HG03066 (cell line): Measurements from ENCODE around the gene PLEKHO1.

ENCODE experiments used
- ATAC-seq: cut with Tn5 transposase; IDR thresholded peaks from one replicate; pipeline ENCODE4 v1.9.1; 2021; ENCODE audit warnings: low read depth; ENCODE audit not compliant: unreplicated experiment

The PLEKHO1 gene

DNA sequence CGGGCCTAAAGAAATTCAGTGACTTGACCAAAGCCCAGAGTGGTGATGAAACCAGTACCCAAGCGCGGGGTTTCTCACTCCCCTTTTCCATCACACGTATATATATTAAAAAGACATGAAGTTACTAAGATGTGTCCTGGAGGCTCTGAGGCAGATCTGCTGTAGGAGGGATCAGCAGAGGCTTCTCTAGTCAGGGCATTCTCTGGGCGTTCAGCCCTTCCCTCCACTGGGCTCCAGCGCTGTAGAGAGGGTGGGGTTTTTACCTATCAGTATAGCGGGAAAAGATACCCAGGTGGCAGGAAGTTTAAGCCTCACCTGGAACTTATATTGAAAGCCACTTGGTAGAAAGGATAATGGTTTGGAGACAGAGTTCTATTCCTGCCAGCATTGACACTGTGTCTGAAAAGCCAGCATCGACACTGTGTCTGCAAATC is 862 bp upstream of the PLEKHO1 start:
- no peak for ATAC-seq

DNA sequence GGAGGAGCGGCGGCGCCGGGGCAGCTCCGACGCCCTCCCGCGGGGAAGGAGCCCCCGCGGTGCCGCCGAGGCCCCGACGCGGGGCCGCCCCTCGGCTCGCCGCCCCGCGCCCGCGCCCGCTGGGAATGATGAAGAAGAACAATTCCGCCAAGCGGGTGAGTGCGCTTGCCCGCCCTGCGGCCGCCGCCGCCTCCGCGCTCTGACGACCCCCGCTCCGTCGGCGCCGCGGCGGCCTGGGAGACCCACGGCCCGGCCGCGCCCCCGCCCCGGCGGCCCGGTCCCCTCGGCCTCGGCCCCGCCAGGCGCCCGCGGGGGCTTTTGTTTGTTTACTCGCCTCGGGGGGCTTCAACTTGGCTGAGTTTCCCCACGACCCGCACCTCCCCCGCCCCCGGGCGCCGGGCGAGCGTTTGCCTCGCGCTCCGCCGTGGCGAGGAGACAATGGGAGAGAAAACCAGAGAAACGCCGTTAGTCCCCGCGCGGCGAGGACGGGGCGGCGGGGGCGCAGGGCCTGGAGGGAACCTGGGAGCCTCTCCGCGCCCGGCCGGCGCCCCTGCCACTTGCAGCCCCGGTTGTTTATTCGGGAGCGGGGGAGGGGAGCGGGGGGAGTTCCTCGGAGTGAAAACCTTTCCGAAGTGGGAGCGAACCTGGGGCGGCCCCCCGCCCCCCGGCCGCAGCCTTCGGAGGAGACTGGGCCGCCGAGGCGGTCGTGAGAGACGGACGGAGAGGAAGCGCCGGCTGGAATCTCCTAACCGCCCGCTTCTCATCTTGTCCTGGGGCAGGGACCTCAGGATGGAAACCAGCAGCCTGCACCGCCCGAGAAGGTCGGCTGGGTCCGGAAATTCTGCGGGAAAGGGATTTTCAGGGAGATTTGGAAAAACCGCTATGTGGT is 661 bp downstream of the PLEKHO1 start:
- no peak for ATAC-seq

DNA sequence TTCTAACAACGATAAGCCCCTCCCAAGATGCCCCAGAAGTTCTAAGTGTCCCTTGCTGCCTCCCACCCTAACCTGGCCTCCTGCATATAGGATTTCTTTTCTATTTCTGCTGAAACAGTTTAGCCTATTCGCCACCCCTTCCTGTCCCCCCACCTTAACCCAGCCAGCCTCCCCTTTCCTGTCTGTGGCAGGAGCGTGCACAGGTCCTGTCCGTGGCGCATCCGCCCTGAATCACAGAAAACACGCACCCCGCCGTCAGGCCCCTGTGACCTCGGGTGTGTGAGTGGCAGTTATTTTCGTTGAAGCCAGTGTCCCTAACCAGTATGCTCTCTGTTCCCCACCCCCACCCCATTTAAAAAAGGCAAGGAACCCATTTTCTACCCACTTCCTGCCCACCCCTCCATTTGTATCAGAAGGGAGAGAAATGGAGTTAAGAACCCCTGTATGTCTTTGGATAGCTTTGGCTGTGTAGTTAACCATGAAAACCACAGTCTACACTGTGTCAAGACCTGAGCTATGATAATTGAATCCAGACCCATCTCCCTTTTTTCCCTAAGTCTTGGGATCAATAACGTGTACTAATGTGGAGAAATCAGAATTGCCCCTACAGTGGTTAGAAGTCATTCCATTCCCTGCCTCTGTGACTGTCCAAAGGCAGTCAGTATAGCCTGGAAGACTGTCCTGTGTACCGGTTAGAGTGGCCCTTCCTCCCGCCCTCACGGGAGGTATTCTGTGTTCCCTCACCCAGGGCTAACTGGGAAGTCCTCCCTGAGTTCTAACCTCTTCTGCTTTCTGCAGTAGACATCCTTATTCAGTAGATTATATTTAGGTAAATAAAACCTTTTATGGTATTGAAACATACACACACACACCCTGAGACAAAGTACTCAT is 1.8 kb downstream of the PLEKHO1 start:
- ATAC-seq = no peak

DNA sequence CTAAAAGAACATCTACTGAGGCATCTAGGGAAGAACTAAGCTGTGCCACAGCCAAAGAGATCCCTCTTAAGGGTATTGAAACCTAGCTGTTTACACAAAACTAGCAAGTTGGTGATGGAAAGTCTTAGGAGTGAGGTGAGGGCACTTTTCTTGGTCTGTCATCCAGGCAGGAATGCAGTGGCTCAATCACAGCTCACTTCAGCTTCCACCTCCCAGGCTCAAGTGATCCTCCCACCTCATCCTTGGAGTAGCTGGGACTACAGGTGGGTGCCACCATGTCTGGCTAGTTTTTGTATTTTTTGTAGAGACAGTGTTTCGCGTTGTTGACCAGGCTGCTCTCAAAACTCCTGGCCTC is 2.4 kb downstream of the PLEKHO1 start:
- ATAC-seq = no peak

DNA sequence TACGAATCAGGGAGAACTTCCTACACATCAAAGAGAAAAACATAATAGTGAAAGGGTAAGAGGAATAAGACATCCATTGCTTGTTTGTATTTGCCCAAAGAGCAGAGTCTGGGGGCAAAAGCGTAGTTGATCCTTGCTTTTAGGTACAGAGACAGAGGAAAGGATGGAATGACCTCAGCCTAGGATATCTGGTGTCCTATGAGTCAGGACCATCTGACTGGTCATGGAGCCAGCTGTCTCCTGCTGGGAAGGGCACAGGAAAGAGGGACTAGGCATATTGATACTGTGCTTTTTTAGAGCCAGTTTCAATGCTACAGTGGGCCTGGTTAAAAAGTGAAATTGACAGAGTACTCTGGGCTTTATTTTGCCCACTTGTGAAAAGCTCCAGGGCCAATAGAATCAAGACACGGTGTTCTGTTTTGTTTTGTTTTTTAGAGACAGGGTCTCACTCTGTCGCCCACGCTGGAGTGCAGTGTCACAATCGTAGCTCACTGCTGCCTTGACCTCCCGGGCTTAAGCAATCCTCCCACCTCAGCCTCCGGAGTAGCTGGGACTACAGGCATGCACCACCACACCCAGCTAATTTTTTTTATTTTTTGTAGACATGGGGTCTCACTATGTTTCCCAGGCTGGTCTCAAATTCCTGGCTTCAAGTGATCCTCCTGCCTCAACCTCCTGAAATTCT is 3.2 kb downstream of the PLEKHO1 start:
- ATAC-seq = no peak

DNA sequence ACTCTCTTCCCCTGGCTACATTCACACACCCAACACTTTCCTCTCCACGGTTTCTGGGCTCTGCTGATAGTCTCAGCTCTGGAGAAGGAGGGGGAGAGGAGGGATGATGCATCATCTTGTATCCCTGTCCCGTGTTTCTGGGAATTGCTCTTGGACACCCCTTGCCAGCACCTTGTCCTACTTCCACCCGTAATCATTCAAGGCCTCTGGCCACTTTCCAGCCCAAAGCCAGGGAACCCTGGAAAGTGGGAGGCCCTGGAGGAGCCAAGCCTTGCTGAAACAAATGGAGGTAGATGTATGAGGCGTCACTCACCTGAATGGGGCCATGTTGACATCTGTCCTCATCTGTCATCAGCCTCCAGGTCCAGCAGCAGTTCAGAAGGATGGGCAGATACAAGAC is 4.4 kb downstream of the PLEKHO1 start:
- ATAC-seq = no peak

DNA sequence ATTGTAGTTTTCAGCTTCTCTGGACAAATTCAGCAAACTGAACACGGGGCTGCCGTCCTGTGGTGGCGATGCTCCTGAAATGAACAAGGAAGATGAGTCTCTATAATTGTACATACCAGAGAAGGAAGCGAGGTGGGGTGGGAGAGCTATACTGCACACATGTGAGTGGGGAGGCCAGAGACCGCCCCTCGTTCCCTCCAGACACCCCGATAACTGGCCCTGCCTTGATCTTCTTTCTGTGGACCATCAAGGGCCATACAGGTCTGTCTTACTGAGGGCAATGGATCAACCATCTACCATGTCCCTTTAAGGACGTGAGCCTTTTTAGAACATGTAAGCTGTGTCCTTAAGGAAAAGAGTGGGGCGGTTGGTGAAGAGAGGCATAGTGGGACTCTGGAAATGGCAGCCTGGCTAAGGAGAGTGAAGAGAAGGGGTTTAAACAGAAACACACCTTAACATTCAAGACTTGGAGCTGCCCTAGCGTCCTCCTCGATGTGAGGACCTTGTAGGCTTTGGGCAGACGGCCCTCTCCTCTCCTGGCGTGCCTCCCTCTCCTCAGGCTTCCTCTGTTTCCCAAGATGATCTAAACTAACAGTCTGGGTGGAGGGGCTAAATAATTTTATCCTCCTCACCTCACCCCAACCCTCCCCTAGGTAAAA is 5.8 kb downstream of the PLEKHO1 start:
- ATAC-seq = no peak

DNA sequence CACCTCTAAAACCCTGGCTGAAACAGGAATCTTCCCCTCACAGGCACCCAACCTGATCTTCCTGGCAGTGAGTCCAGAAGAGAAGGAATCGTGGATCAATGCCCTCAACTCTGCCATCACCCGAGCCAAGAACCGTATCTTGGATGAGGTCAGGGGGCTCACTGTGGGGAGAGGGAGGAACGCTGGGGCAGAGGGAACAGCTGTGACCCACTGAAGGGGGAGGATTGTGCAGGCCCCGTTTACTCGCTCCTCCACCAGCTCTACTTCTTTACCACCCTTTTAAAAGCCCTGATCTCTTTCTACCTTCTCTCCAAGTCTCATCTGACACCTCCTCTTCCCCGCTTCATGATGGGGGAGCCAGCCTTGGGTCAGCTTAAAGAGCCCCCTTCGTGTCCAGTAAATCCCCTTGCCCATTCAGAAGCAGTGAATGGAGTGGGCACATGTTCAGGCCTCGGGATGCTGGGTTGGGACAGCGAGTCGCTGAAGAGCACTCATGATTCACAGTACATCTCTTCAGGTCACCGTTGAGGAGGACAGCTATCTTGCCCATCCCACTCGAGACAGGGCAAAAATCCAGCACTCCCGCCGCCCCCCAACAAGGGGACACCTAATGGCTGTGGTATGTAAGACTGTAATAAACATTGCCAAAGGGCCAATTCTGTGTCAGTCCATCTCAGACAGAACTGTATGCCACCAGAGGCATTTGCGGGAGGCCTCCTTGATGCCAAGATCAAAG is 7.3 kb downstream of the PLEKHO1 start:
- no peak for ATAC-seq

DNA sequence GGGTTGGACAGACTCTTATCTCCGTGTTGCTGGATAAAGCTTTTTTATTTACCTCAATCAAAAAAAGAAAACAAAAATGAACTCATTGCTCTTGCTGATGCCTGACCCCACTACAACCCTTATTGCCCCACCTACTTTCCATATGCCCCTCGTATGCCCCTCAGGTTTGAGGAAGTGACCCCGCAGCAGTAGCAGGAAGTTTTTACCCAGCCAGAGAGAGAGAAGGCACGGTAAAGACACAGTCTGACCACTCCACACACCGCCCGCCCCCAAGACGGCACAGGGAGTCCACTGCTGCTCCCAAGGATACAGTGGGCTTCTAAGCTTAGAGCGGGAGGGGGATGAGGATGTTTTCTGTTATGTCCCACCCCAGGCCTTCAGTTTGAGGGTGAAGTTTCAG is 9.8 kb downstream of the PLEKHO1 start:
- ATAC-seq = no peak

DNA sequence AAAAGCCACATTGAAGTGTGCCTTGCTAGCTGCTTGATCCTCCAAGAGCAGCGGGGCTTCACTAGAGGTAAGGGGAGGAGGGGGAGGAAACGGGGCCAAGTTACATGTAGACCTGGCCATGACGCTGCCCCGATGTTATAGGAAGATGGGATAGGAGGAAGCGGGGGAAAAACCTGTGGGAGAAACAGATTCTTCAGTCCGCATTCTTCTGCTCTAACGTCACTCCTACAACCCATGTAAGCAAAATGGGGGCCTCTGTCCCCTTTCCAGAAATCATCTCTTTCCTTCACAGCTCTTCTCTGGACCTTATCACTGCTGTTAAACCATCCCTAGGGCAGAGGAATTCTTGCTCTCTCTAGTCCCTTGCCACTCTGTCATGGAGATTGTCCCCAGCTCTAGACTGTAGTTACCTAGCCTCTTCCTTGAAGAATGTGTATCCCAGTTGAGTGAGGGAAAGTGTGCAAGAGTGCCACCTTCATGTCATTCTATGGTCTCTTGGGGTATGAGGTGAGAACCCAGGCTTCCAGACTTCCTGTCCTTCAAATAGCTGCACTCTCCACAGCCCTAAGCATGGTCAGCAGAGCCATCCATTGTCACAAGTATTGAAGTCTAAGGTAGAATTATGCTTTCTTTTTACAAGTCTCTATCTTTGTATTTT is 11.4 kb downstream of the PLEKHO1 start:
- no peak for ATAC-seq

DNA sequence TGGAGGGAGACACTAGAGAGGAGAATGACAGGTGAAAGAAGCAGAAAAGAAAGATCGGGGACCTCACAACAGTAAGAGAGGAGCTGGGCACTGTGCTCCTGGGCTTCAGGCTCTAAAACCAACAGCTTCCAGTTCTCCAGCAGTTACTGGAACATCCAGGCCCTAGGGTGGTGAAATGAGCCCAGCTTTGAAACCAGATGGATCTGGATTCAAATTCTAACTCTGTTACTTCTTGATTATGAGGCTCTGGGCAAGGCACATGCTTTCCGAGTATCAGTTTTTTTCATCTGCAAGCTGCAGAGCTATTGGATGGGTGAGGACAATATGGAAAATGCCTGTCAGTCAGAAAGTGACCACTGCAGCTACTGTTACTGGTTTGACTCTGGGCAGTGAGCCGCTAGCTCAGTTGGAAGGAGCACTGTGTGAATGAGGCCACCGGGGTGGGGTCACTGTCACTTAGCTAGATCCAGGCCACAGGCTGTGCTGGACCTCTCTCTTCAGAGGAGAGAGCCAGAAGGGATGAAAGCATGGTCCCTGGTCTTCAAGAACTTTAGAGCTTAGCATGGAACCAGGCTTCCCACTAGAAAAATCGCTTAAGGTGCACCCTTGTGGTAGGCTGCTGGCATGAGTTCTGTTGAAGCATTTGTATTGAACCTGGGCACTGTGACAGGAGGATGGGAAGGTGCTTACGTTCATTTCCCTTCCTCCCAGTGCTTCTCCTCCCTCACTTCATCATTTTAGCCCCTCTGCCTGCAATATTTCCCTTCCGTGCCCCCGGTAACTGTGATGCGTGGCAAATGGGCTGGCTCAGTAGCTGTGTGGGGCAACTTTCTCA is 12.2 kb downstream of the PLEKHO1 start:
- ATAC-seq = no peak

DNA sequence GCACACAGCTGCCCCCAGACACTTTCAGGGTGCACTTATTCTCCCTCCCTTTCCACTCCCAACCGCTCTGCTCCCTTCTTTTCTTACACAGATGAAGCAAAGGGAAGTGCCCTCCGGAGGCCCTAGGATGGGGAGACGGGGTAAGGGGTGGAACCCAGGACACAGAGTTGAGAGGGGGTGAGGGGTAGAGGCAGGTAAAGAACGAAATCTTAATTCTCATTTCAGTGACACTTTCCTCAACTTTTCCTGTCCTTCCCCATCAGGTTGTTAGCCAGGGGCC is 12.8 kb downstream of the PLEKHO1 start:
- no peak for ATAC-seq

DNA sequence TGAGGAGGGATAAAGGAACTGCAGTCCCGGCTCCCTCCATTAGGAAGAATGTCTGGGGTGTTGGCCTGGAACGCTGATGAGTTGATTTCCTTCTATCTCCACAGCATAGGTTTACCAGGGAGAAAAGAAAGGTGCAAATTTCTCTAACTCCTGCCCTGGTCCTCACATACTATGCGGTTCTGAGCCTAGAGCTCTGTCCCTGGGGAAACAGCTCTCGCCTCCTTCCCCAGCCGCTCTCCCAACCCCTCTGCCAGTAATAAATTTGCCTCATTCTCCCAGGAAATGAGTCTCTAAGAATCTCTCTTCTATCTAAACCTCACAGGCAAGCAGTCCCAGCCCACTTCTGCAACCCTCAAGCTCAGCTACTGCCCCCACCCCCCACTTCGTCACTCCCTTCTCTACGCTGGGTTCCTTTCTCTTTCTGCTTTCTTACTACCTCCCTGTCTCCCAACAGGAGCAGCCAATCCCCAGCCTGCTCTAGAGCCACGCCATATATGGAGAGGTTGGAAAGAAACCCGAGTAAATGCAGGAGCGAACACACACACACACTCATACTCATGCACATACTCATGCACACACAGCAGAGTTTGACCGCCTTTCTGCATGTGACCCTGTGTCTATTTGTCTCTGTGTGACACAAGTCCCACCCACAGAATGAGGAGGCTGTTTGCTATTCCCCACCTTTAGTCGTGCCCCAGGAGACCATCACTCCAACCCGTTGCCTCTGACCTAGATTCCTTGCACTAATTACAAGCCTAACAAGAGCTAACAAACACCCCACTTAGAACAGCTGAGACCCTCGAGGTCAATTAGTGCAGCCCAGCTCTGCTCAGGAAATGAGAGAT is 13.4 kb downstream of the PLEKHO1 start:
- peak; percentile 37 for ATAC-seq

DNA sequence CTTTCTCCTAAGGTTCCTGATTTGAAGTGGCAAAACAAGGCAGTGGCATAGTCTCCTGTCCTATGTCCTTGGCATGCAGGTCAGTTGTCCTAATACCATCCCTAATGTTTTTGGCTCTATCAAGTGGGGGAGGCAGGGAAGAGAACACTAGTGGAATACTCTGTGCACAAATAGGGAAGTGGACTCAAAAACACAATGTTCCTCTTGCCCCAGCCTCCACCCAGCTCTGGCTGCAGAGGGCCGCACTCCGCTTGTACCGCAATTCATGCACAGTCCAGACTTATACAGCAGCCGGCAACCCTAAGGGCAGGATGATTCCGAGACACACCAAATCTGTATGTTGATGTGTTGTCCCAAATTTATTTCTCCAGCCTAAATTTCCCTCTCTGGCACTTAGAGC is 14.5 kb downstream of the PLEKHO1 start:
- no peak for ATAC-seq

DNA sequence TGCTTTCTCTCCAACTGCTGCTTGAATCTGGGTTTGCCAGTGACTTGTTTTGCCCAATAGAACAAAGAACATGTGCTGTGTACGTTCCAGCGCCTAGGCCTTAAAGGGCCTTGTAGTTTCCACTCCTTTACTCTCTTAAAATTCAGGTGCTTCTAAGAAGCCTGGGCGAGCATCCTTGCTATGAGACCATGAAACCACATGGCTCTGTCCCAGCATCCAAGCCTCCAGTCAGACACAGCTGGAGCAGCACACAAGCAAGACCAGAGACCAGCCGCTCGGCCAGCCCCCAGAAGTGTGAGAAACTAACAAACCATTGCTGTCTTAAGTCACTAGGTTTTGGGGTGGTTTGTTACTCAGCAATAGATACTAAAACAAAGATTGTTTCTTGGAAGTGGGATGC is 15.1 kb downstream of the PLEKHO1 start:
- ATAC-seq = no peak

DNA sequence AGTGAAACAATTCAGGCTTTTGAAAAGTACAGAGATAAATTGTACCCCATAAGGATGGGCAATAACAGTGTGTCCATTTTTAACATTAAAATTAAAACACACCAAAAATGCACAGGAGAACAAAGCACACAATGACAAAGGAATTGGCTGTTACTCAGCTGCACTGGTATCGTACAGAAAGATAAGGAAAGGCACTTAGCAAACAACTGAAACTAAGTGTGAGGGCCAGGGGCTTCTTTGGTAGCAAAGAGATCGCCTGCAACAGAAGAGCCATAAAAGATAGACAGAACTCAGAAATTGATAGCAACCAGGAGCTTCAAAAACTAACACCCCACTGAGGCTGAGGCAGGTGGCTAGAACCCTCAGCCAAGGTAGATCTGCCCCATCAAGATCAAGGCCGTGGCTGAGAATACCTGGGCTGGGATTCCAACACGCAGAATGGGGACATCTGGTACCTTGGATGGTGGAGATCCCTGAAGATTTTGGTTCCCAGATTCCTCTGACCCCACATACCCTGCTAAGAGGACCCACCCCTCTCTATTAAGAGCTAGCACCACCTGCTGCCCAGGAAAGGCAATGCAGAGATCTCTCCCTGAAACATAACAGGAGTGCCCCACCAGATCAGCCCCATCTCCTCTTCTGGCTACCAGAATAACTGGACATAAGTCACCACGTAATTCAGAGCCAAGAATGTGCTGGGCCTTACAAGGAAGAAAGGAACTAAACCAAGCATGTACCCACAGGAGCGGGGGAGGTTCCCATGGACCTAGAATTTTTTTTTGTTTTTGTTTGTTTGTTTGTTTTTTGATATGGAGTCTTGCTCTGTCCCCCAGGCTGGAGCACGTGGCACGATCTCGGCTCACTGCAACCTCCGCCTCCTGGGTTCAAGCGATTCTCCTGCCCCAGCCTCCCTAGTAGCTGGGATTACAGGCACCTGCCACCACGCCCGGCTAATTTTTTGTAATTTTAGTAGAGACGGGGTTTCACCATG is 16.2 kb downstream of the PLEKHO1 start:
- no peak for ATAC-seq
